H1 (cell line): ENCODE measurements around the gene ERVW-1. TPM values are rescaled to one million over a fixed set of nuclear protein-coding genes. Genes with fewer than 3 reads are reported as not detected.
"Not testable (repeated sequence)": the region's sequence is repeated elsewhere in the genome, so short reads cannot be mapped to it uniquely, and the experiment has no call there.

Experiments used
- CTCF ChIA-PET: fragments of 300-600 bp; sonication (Branson Sonifier 250); formaldehyde crosslinking; loops from one replicate; lab custom pipeline; 2021; ENCODE audit not compliant: partially characterized antibody; lab: Charles Lee
- POLR2A ChIA-PET: fragments of 300-600 bp; sonication (Branson Sonifier 250); formaldehyde crosslinking; loops from one replicate; lab custom pipeline; 2021; ENCODE audit warnings: inconsistent platforms; ENCODE audit not compliant: partially characterized antibody; lab: Charles Lee
- DNase-seq, 2 experiments: peaks; one replicate each; pipeline versions ENCODE4 v3.0.0 to v3.0.0-alpha.2; 2010 to 2022; ENCODE audit warnings: low spot score in 2 of 2, low read depth in 1 of 2, mixed read lengths in 1 of 2
- FAIRE-seq: peaks from 2 replicates; lab custom pipeline; 2011; peaks lifted over from hg19 to GRCh38; lab: Jason Lieb, UNC
- H2AFZ ChIP-seq: 2 replicates; pipeline ENCODE4 v1.8.1; 2012; ENCODE audit warnings: low read length, inconsistent platforms
- H2AK5ac ChIP-seq: 2 replicates; pipeline ENCODE4 v1.6.1; 2013; ENCODE audit warnings: low read depth, low read length
- H2BK120ac ChIP-seq: replicated peaks from 2 replicates; pipeline ENCODE3; 2013; ENCODE audit warnings: low read depth, low read length, inconsistent platforms
- H2BK12ac ChIP-seq: 2 replicates; pipeline ENCODE4 v1.6.1; 2013; ENCODE audit warnings: low read depth, low read length
- H2BK15ac ChIP-seq: 2 replicates; pipeline ENCODE4 v1.6.1; 2013; ENCODE audit warnings: low read length
- H2BK20ac ChIP-seq: 2 replicates; pipeline ENCODE4 v1.6.1; 2013; ENCODE audit warnings: low read length
- H2BK5ac ChIP-seq: 2 replicates; pipeline ENCODE4 v1.6.1; 2013; ENCODE audit warnings: low read depth, low read length
- H3K14ac ChIP-seq: 2 replicates; pipeline ENCODE4 v1.6.1; 2013; ENCODE audit warnings: inconsistent platforms; ENCODE audit not compliant: insufficient read length
- H3K18ac ChIP-seq: 2 replicates; pipeline ENCODE4 v1.6.1; 2013; ENCODE audit warnings: low read length; ENCODE audit errors: extremely low read depth
- H3K23ac ChIP-seq: 2 replicates; pipeline ENCODE4 v1.6.1; 2013; ENCODE audit warnings: inconsistent platforms; ENCODE audit not compliant: insufficient read length
- H3K23me2 ChIP-seq: 2 replicates; pipeline ENCODE4 v1.6.1; 2013; ENCODE audit warnings: low read depth, low read length
- H3K27ac ChIP-seq: 2 replicates; pipeline ENCODE4 v1.6.1; 2011; ENCODE audit warnings: low read depth, low read length, inconsistent platforms
- H3K27me3 ChIP-seq, 4 experiments: replicated peaks in 1 of 4; 1 replicate in 1 of 4; 2 replicates in 3 of 4; pipeline versions ENCODE4 v1.6.1 to v1.8.1; 2011 to 2013; ENCODE audit warnings: low read length in 3 of 4, mild to moderate bottlenecking in 3 of 4, inconsistent platforms in 2 of 4, mixed read lengths in 2 of 4, moderate library complexity in 1 of 4; ENCODE audit not compliant: control insufficient read depth in 3 of 4, insufficient read depth in 3 of 4; ENCODE audit errors: extremely low read depth in 1 of 4
- H3K36me3 ChIP-seq, 4 experiments: 2 replicates each; pipeline versions ENCODE4 v1.6.1 to v1.8.1; 2011 to 2013; ENCODE audit warnings: mild to moderate bottlenecking in 4 of 4, low read length in 3 of 4, moderate library complexity in 2 of 4, control low read depth in 1 of 4, inconsistent platforms in 1 of 4; ENCODE audit not compliant: insufficient read depth in 4 of 4, control insufficient read depth in 2 of 4
- H3K4ac ChIP-seq: replicated peaks from 2 replicates; pipeline ENCODE3; 2013; ENCODE audit warnings: low read length, low read depth, mixed read lengths, inconsistent platforms; ENCODE audit not compliant: insufficient read length
- H3K4me1 ChIP-seq, 4 experiments: replicated peaks in 1 of 4; 1 replicate in 1 of 4; 2 replicates in 3 of 4; pipeline versions ENCODE4 v1.6.1 to v1.8.1; 2011 to 2013; ENCODE audit warnings: low read length in 3 of 4, inconsistent platforms in 2 of 4, mixed read lengths in 1 of 4; ENCODE audit not compliant: insufficient read depth in 4 of 4, control insufficient read depth in 3 of 4
- H3K4me2 ChIP-seq, 2 experiments: 2 replicates each; pipeline versions ENCODE4 v1.6.1 to v1.8.1; 2011 to 2013; ENCODE audit warnings: low read depth in 2 of 2, low read length in 2 of 2, control low read depth in 1 of 2, inconsistent platforms in 1 of 2, mild to moderate bottlenecking in 1 of 2; ENCODE audit not compliant: insufficient read depth in 1 of 2
- H3K4me3 ChIP-seq, 4 experiments: fragments of 200-600, 300-600 bp in 1 of 4; sonication (generic), shearing (Covaris generic), sonication (Bioruptor Twin) in 1 of 4; 2 replicates each; pipeline versions ENCODE4 v1.5.1 to v1.8.1; 2011 to 2016; ENCODE audit warnings: low read length in 4 of 4, low read depth in 3 of 4, control low read depth in 2 of 4, inconsistent platforms in 2 of 4, mild to moderate bottlenecking in 2 of 4, mixed read lengths in 1 of 4, moderate library complexity in 1 of 4; ENCODE audit not compliant: insufficient read depth in 2 of 4; ENCODE audit errors: extremely low read depth in 1 of 4
- H3K56ac ChIP-seq: replicated peaks from 2 replicates; pipeline ENCODE3; 2013; ENCODE audit warnings: low read depth, mild to moderate bottlenecking, mixed read lengths, low read length, inconsistent platforms; ENCODE audit not compliant: insufficient read length
- H3K79me1 ChIP-seq: 2 replicates; pipeline ENCODE4 v1.6.1; 2013; ENCODE audit warnings: low read depth, low read length, control low read depth
- H3K79me2 ChIP-seq, 2 experiments: 2 replicates each; pipeline versions ENCODE4 v1.6.1 to v1.8.1; 2012 to 2013; ENCODE audit warnings: low read length in 2 of 2, mild to moderate bottlenecking in 2 of 2, inconsistent platforms in 1 of 2; ENCODE audit not compliant: insufficient read depth in 2 of 2, control insufficient read depth in 1 of 2
- H3K9ac ChIP-seq, 4 experiments: replicated peaks in 1 of 4; 1 replicate in 1 of 4; 2 replicates in 3 of 4; pipeline versions ENCODE4 v1.6.1 to v1.8.1; 2011 to 2013; ENCODE audit warnings: low read depth in 3 of 4, low read length in 3 of 4, control low read depth in 2 of 4, mild to moderate bottlenecking in 2 of 4, moderate library complexity in 2 of 4, inconsistent platforms in 1 of 4; ENCODE audit errors: extremely low read depth in 1 of 4
- H3K9me3 ChIP-seq, 2 experiments: 2 replicates each; pipeline versions ENCODE4 v1.6.1 to v1.8.1; 2012 to 2013; ENCODE audit warnings: mild to moderate bottlenecking in 2 of 2, moderate library complexity in 2 of 2, control low read depth in 1 of 2, inconsistent platforms in 1 of 2, low read depth in 1 of 2, low read length in 1 of 2, mixed read lengths in 1 of 2; ENCODE audit not compliant: insufficient read depth in 2 of 2
- H4K20me1 ChIP-seq, 2 experiments: replicated peaks in 1 of 2; 2 replicates each; pipeline versions ENCODE3 to v1.8.1; 2011 to 2013; ENCODE audit warnings: inconsistent platforms in 2 of 2, low read length in 2 of 2, mild to moderate bottlenecking in 1 of 2; ENCODE audit not compliant: insufficient read depth in 2 of 2, control insufficient read depth in 1 of 2
- H4K5ac ChIP-seq: 2 replicates; pipeline ENCODE4 v1.6.1; 2013; ENCODE audit warnings: low read length, low read depth, mixed read lengths, inconsistent platforms; ENCODE audit not compliant: insufficient read length
- H4K8ac ChIP-seq: 2 replicates; pipeline ENCODE4 v1.8.0; 2013; ENCODE audit warnings: mild to moderate bottlenecking, moderate library complexity, low read length, inconsistent platforms; ENCODE audit not compliant: insufficient read depth; ENCODE audit errors: extremely low read depth
- H4K91ac ChIP-seq: replicated peaks from 2 replicates; pipeline ENCODE3; 2013; ENCODE audit warnings: low read length, mixed read lengths, inconsistent platforms; ENCODE audit not compliant: insufficient read length
- WGBS, 2 experiments: shearing (Covaris generic) in 1 of 2; methylation state at CpG; one replicate each; pipeline versions ENCODE4 v1.1.6 to v1.1.7; 2013 to 2015; ENCODE audit warnings: low lambda C conversion rate in 2 of 2, mixed read lengths in 2 of 2, inconsistent platforms in 1 of 2, low coverage in 1 of 2, missing lambda C conversion rate in 1 of 2; ENCODE audit not compliant: insufficient replicate concordance in 2 of 2, insufficient coverage in 1 of 2, insufficient read length in 1 of 2; ENCODE audit errors: extremely low coverage in 1 of 2, missing lambda C conversion rate in 1 of 2; 5-methylcytosine and 5-hydroxymethylcytosine counted together
- polyA plus RNA-seq, 7 experiments: library from polyadenylated mRNA; depleted of rRNA in 3 of 7; stranded (reverse) in 5 of 7; unstranded in 2 of 7; fragments of >200 nt in 5 of 7; fragments of 200-250 nt in 2 of 7; gene quantifications; 1 replicate in 5 of 7; 2 replicates in 1 of 7; 4 replicates in 1 of 7; pipeline versions ENCODE4 v1.2.1 to v1.2.3, GENCODE V29; 2011 to 2013; ENCODE audit warnings: missing spikeins in 2 of 7, mixed read lengths in 2 of 7
- total RNA-seq: library from RNA; stranded (reverse); fragmentation: NEBNext Ultra II Directional; extraction: Animal tissue kit (Norgen Biotek cat#: 25700); gene quantifications from 2 replicates; pipeline ENCODE4 v1.2.1, GENCODE V29; 2021

Gene ERVW-1
- total and polyA plus RNA-seq, 2 of the 8 experiments (the other 6 are each of a cell fraction or from before 2014, with no cell fraction given), result 0.08 TPM; not detected in 1

DNA sequence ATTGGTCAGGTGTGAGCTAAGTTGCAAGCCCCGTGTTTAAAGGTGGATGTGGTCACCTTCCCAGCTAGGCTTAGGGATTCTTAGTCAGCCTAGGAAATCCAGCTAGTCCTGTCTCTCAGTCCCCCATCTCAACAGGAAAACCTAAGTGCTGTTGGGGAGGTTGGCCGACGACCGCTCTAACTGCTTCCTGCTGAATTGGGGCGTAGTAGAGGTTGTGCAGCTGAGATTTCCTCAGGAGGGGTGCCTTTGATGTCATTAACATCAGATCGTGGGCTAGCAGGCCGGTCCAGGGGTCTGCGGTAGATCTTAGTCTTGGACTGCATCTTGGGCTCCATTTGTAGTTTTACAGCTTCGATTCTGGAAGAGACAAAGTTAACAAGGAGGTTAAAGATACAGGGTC is 9.2 kb downstream of the ERVW-1 start:
- not testable (repeated sequence) for H3K23ac ChIP-seq, H3K27me3 ChIP-seq, H3K9me3 ChIP-seq, FAIRE-seq, H4K8ac ChIP-seq, H3K4me2 ChIP-seq, H2BK5ac ChIP-seq, H3K36me3 ChIP-seq, H2BK15ac ChIP-seq, H3K4me1 ChIP-seq, H4K20me1 ChIP-seq, H3K9ac ChIP-seq, H4K5ac ChIP-seq, H3K79me1 ChIP-seq, H2BK120ac ChIP-seq, H4K91ac ChIP-seq, DNase-seq, H3K4me3 ChIP-seq, H3K4ac ChIP-seq, H3K23me2 ChIP-seq, H3K18ac ChIP-seq, H2AFZ ChIP-seq, H3K56ac ChIP-seq, H3K14ac ChIP-seq, H2AK5ac ChIP-seq, H3K27ac ChIP-seq, H3K79me2 ChIP-seq, H2BK20ac ChIP-seq, H2BK12ac ChIP-seq
- POLR2A ChIA-PET, result interaction anchor here (1.2 to 1.4 kb wide), 2 partner anchors 10 to 11 kb away, joined by 4 to 6 read pairs; no protein-coding TSS in a partner anchor
- CTCF ChIA-PET, result interaction anchor here (1.3 kb wide), 1 partner anchor 9 kb away, joined by 3 read pairs; the partner anchor contains the start of gene ERVW-1
- WGBS, 2 experiments, result 82% methylated on average over 9 of the region's 9 CpGs; no CpG with 5 or more reads in 1 of the 2 experiments
